ENCODE results near the gene SERGEF.

Gene SERGEF

GRCh38 chr11:17743026-17743807 is 269.6 kb downstream of the SERGEF start:
- no peak for TF ChIP-seq CTCF (IDR thresholded peaks at IDR 0.05; ENCODE audit: poor library complexity, severe bottlenecking)
- Histone ChIP-seq H3K9me3 (ENCODE audit: severe bottlenecking) (no peaks in the 10 kb centered on the region), H3K27me3 (ENCODE audit: insufficient read depth, poor library complexity, severe bottlenecking) (peaks cover 8% of the 10 kb centered on the region), H3K36me3 (ENCODE audit: low read depth) (no peaks in the 10 kb centered on the region), H3K4me3 (ENCODE audit: severe bottlenecking) (no peak overlapping the region), H3K27ac (ENCODE audit: poor library complexity, severe bottlenecking) (no peak overlapping the region), H3K4me1 (ENCODE audit: insufficient read depth, poor library complexity, severe bottlenecking) (no peaks in the 10 kb centered on the region)
- peak; percentile 33 for DNase-seq (ENCODE audit: low spot score)
- ATAC-seq (ENCODE audit: low read depth), result no peak

- no peak for ATAC-seq (ENCODE audit: low read depth)
- DNase-seq (ENCODE audit: low spot score), result no peak
- no peak overlapping the region for H3K27ac ChIP-seq (ENCODE audit: poor library complexity, severe bottlenecking)
- H3K9me3 ChIP-seq (ENCODE audit: severe bottlenecking), result no peaks in the 10 kb centered on the region
- no peak overlapping the region for H3K4me3 ChIP-seq (ENCODE audit: severe bottlenecking)
- H3K4me1 ChIP-seq (ENCODE audit: insufficient read depth, poor library complexity, severe bottlenecking), result no peaks in the 10 kb centered on the region
- no peak for TF ChIP-seq CTCF (IDR thresholded peaks at IDR 0.05; ENCODE audit: poor library complexity, severe bottlenecking)
- H3K36me3 ChIP-seq (ENCODE audit: low read depth), result no peaks in the 10 kb centered on the region
- peaks cover 16% of the 10 kb centered on the region for H3K27me3 ChIP-seq (ENCODE audit: insufficient read depth, poor library complexity, severe bottlenecking)
Observed at GRCh38 chr11:17742019-17742418, 270.8 kb downstream of the SERGEF start.

GRCh38 chr11:17741487-17741886 is 271.4 kb downstream of the SERGEF start:
- H3K27ac ChIP-seq (ENCODE audit: poor library complexity, severe bottlenecking), result no peak overlapping the region
- TF ChIP-seq CTCF (IDR thresholded peaks at IDR 0.05; ENCODE audit: poor library complexity, severe bottlenecking), result no peak
- no peaks in the 10 kb centered on the region for H3K9me3 ChIP-seq (ENCODE audit: severe bottlenecking)
- H3K4me1 ChIP-seq (ENCODE audit: insufficient read depth, poor library complexity, severe bottlenecking), result no peaks in the 10 kb centered on the region
- H3K27me3 ChIP-seq (ENCODE audit: insufficient read depth, poor library complexity, severe bottlenecking), result peaks cover 21% of the 10 kb centered on the region
- H3K36me3 ChIP-seq (ENCODE audit: low read depth), result no peaks in the 10 kb centered on the region
- ATAC-seq (ENCODE audit: low read depth), result no peak
- DNase-seq (ENCODE audit: low spot score), result no peak
- no peak overlapping the region for H3K4me3 ChIP-seq (ENCODE audit: severe bottlenecking)

- DNase-seq (ENCODE audit: low spot score), result no peak
- Histone ChIP-seq H3K27me3 (ENCODE audit: insufficient read depth, poor library complexity, severe bottlenecking) (peaks cover 29% of the 10 kb centered on the region), H3K4me1 (ENCODE audit: insufficient read depth, poor library complexity, severe bottlenecking) (no peaks in the 10 kb centered on the region), H3K27ac (ENCODE audit: poor library complexity, severe bottlenecking) (no peak overlapping the region), H3K4me3 (ENCODE audit: severe bottlenecking) (no peak overlapping the region), H3K36me3 (ENCODE audit: low read depth) (no peaks in the 10 kb centered on the region), H3K9me3 (ENCODE audit: severe bottlenecking) (no peaks in the 10 kb centered on the region)
- no peak for TF ChIP-seq CTCF (IDR thresholded peaks at IDR 0.05; ENCODE audit: poor library complexity, severe bottlenecking)
- no peak for ATAC-seq (ENCODE audit: low read depth)
Observed at GRCh38 chr11:17740649-17741235, 272.1 kb downstream of the SERGEF start.

GRCh38 chr11:17739945-17740338 is 272.9 kb downstream of the SERGEF start:
- Histone ChIP-seq H3K27ac (ENCODE audit: poor library complexity, severe bottlenecking) (no peak overlapping the region), H3K4me1 (ENCODE audit: insufficient read depth, poor library complexity, severe bottlenecking) (no peaks in the 10 kb centered on the region), H3K9me3 (ENCODE audit: severe bottlenecking) (no peaks in the 10 kb centered on the region), H3K4me3 (ENCODE audit: severe bottlenecking) (no peak overlapping the region), H3K27me3 (ENCODE audit: insufficient read depth, poor library complexity, severe bottlenecking) (peaks cover 36% of the 10 kb centered on the region), H3K36me3 (ENCODE audit: low read depth) (no peaks in the 10 kb centered on the region)
- TF ChIP-seq CTCF (IDR thresholded peaks at IDR 0.05; ENCODE audit: poor library complexity, severe bottlenecking), result no peak
- no peak for ATAC-seq (ENCODE audit: low read depth)
- DNase-seq (ENCODE audit: low spot score), result no peak
